Esophagus squamous epithelium (tissue), 5 donors: ENCODE results near the gene MTFMT. TPM values are rescaled to one million over a fixed set of nuclear protein-coding genes. Genes with fewer than 3 reads are reported as not detected.

Experiments used
- DNase-seq: peaks from one replicate; lab custom pipeline; 2025; lab: John Stamatoyannopoulos, UW
- H3K27ac ChIP-seq, 4 donors: fragments of 200-600 bp; sonication (generic); one replicate each; pipeline ENCODE4 v1.5.1; 2016 to 2019; ENCODE audit warnings: mild to moderate bottlenecking in 1 of 4
- H3K27me3 ChIP-seq, 4 donors: fragments of 200-600 bp; sonication (generic); 1 replicate in 3 of 4; 2 replicates in 1 of 4; pipeline versions ENCODE4 v1.5.1 to v1.6.0; 2017 to 2021; ENCODE audit warnings: antibody characterized with exemption in 1 of 4
- H3K36me3 ChIP-seq, 3 donors: fragments of 200-600 bp; sonication (generic); one replicate each; pipeline ENCODE4 v1.5.1; 2016 to 2019
- H3K4me1 ChIP-seq, 3 donors: fragments of 200-600 bp; sonication (generic); one replicate each; pipeline ENCODE4 v1.5.1; 2017 to 2019
- H3K4me3 ChIP-seq, 4 donors: fragments of 200-600 bp; sonication (generic); 1 replicate in 3 of 4; 2 replicates in 1 of 4; pipeline ENCODE4 v1.5.1; 2016 to 2019; ENCODE audit warnings: mild to moderate bottlenecking in 2 of 4, moderate library complexity in 1 of 4
- H3K9me3 ChIP-seq, 3 donors: fragments of 200-600 bp; sonication (generic); one replicate each; pipeline ENCODE4 v1.5.1; 2016 to 2019
- CTCF ChIP-seq, 6 experiments: fragments of 450-650 bp in 4 of 6; fragments of 200-600 bp in 2 of 6; sonication (generic) in 2 of 6; IDR thresholded peaks; one replicate each; pipeline ENCODE4 v1.5.1; 2016 to 2019; ENCODE audit warnings: antibody characterized with exemption in 6 of 6, mild to moderate bottlenecking in 4 of 6, moderate library complexity in 4 of 6
- POLR2A ChIP-seq, 4 donors: fragments of 450-650 bp; IDR thresholded peaks; one replicate each; pipeline ENCODE4 v1.6.1; 2017; ENCODE audit warnings: antibody characterized with exemption in 4 of 4, mild to moderate bottlenecking in 4 of 4, moderate library complexity in 3 of 4
- WGBS, 2 donors: methylation state at CpG; one replicate each; pipeline ENCODE4 v1.1.5; 2018; 5-methylcytosine and 5-hydroxymethylcytosine counted together
- intact Hi-C: fragments of 100-400 bp; cut with DNase I; formaldehyde crosslinking; loops from one replicate; pipeline ENCODE4 v1.15.0; 2022
- total RNA-seq, 4 donors: library from RNA; depleted of rRNA; stranded (reverse); fragments of >200 nt; gene quantifications; one replicate each; pipeline ENCODE4 v1.1.0, GENCODE V29; 2016
- donor health status: DM: yes; HTN: yes; CAD: no.

MTFMT gene
- total RNA-seq, 4 donors from 2014 or later: 12.8 to 21.0 (median 17.8) TPM

- Histone ChIP-seq H3K4me3 (no peak overlapping the region), H3K27ac (no peak overlapping the region), H3K27me3 (no peaks in the 10 kb centered on the region), H3K36me3 (peaks cover 6 to 59% (median 7%) of the 10 kb centered on the region in 3 donors), H3K4me1 (peaks cover 8 to 41% (median 26%) of the 10 kb centered on the region in 3 donors), H3K9me3 (no peaks in the 10 kb centered on the region)
- TF ChIP-seq POLR2A (IDR thresholded peaks at IDR 0.05): no peak
- no peak for TF ChIP-seq CTCF (IDR thresholded peaks at IDR 0.05)
- intact Hi-C loops: no loop called here
- no peak for DNase-seq
- WGBS, 2 donors: 70 to 81% methylated on average over 6 of the region's 6 CpGs
These were observed 47.5 kb downstream of the MTFMT start for GRCh38 chr15:64981812-64982431.

GRCh38 chr15:64979252-64979710 is 50.2 kb downstream of the MTFMT start:
- no peaks in the 10 kb centered on the region for H3K27me3 ChIP-seq
- H3K27ac ChIP-seq: no peak overlapping the region
- TF ChIP-seq CTCF (IDR thresholded peaks at IDR 0.05): no peak
- no peak overlapping the region for H3K4me3 ChIP-seq
- H3K4me1 ChIP-seq: peaks cover under 1 to 18% (median 7%) of the 10 kb centered on the region in 3 donors
- peaks cover 7 to 85% (median 11%) of the 10 kb centered on the region in 3 donors for H3K36me3 ChIP-seq
- DNase-seq: no peak
- no peaks in the 10 kb centered on the region for H3K9me3 ChIP-seq
- intact Hi-C loops: no loop called here
- WGBS, 2 donors: 72 to 81% methylated on average over 7 of the region's 7 CpGs

GRCh38 chr15:64975390-64975789 is 54.0 kb downstream of the MTFMT start:
- TF ChIP-seq CTCF (IDR thresholded peaks at IDR 0.05) (no peak), POLR2A (IDR thresholded peaks at IDR 0.05) (no peak)
- WGBS, 2 donors: 84 to 94% methylated on average over 5 of the region's 5 CpGs
- intact Hi-C loops: no loop called here

GRCh38 chr15:64970698-64971097 is 58.7 kb downstream of the MTFMT start:
- Histone ChIP-seq H3K36me3 (peaks cover 8 to 96% (median 21%) of the 10 kb centered on the region in 3 donors), H3K27me3 (no peaks in the 10 kb centered on the region), H3K27ac (no peak overlapping the region), H3K9me3 (no peaks in the 10 kb centered on the region), H3K4me3 (no peak overlapping the region), H3K4me1 (no peaks in the 10 kb centered on the region)
- 86 to 94% methylated on average over 7 of the region's 7 CpGs for WGBS, 2 donors
- intact Hi-C loops: no loop called here
- TF ChIP-seq POLR2A (IDR thresholded peaks at IDR 0.05) (no peak), CTCF (IDR thresholded peaks at IDR 0.05) (no peak)
- no peak for DNase-seq

More at GRCh38 chr15:64975390-64975789, 54.0 kb downstream of the MTFMT start:
- Histone ChIP-seq H3K27me3 (no peaks in the 10 kb centered on the region), H3K9me3 (no peaks in the 10 kb centered on the region), H3K36me3 (peaks cover 15 to 100% (median 26%) of the 10 kb centered on the region in 3 donors), H3K4me3 (no peak overlapping the region), H3K4me1 (no peaks in the 10 kb centered on the region), H3K27ac (no peak overlapping the region)
- no peak for DNase-seq

GRCh38 chr15:64969401-64969800 is 60.0 kb downstream of the MTFMT start:
- intact Hi-C loops: no loop called here
- H3K36me3 ChIP-seq: peaks cover 18 to 96% (median 28%) of the 10 kb centered on the region in 3 donors
- WGBS, 2 donors: 93% methylated on average over 1 of the region's 1 CpG
- H3K4me1 ChIP-seq: no peaks in the 10 kb centered on the region
- H3K9me3 ChIP-seq: no peaks in the 10 kb centered on the region
- no peak for DNase-seq
- no peaks in the 10 kb centered on the region for H3K27me3 ChIP-seq
- TF ChIP-seq POLR2A (IDR thresholded peaks at IDR 0.05) (no peak), CTCF (IDR thresholded peaks at IDR 0.05) (no peak)
- no peak overlapping the region for H3K4me3 ChIP-seq
- H3K27ac ChIP-seq: no peak overlapping the region
